HuH-7.5 (cell line): ENCODE measurements around the gene SPOCK2.

Experiments used
- DNase-seq: peaks from one replicate; pipeline ENCODE4 v3.0.0; 2011; ENCODE audit warnings: low spot score

Gene SPOCK2

GRCh38 chr10:72072639-72073038 is 15.7 kb downstream of the SPOCK2 start:
- no peak for DNase-seq

DNA sequence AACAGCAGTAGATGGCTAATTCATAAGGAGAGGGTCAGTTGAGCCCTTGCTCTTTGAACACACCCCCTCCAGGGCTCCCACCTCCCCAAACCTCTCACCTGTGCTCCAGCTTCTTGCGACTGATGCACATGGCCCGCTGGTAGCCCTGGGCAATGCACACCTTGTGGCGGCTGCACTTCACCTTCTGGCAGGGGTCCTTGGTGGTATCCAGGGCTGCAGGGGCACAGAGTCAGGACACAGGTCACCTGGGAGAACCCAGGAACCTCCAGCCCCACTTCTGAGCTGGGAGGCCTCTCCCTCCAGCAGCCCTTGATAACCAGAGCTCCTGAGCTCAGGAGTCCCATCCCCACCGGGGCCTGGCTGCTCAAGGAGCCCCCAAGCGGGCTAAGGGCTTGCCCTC is 16.3 kb downstream of the SPOCK2 start:
- DNase-seq, result no peak

- DNase-seq, result no peak
Measured at GRCh38 chr10:72069751-72070526, 18.4 kb downstream of the SPOCK2 start.

- DNase-seq, result no peak
Measured at GRCh38 chr10:72068901-72069446, 19.4 kb downstream of the SPOCK2 start.

GRCh38 chr10:72068126-72068765 is 20.1 kb downstream of the SPOCK2 start:
- DNase-seq, result no peak

DNA sequence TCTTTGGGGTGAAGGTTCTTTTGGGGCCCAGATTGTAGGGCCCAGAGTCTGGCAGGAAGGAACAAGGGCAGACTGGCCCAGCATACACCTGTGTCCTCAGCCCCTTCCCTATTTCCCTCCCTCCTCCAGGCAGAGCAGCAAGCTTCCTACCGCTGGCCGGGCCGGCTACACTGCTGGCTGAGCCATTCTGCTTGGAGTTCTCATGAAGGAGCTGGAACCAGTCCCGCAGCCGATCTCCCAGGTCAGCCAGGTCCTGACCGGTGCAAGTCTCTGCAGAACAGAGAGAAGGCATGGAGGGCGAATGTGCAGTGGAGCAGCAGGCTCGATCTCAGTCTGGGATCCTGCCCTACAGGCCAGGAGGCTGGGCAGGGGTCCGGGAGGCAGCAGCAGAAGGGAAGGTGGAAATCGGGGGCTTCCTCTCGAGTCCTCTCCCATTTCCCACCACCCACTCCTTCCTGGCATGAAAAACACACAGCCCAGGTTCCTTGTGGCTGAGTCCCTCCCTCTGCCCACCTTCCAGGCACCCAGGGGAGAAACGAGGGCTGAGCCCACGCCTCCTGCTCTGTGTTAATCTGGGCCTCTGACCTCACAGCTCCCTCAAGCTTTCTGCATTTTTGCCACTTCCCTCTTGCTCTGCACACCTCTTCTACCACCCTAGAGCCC is 20.8 kb downstream of the SPOCK2 start:
- DNase-seq, result no peak

DNA sequence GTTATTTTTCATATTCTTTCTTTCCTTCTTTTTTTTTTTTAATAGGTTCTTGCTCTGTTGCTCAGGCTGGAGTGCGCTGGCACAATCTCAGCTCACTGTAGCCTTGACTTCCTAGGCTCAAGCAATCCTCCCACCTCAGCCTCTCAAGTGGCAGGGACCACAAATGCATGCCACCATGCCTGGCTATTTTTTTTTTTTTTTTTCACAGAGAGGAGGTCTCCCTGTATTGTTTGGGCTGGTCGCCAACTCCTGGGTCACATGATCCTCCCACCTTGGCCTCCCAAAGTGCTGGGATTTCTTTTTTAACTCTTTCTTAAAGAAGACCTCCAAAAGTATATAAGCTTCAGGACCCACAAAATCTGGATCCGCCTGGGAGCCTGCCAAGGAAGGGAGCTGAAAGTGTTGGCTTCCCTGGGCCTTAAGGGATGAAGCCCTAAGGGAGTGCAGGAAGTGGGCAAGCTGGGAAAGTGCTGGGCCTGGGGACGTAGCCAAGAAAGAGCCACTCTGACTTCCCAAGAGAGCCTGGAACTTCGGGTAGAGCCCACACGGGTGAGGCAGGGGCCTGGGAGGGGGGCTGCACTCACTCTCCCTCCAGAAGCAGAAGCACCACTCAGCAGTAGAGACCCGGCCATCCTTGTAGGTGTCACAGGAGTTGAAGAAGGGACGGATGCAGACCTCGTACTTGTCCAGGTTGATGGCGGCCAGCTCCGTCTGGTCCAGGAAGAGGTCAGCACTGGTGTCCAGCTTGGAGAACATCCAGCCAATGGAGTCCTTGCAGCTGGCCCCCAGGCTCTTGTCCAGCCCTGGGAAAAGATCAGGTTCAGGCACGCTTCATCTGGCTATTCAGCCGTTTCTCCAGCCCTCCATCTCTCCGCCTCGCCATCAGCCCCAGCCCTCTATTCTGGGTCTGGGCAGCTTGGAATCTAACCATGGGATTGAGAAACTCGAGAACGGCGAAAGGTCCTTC is 21.8 kb downstream of the SPOCK2 start:
- no peak for DNase-seq

GRCh38 chr10:72065439-72066025 is 22.8 kb downstream of the SPOCK2 start:
- no peak for DNase-seq

DNA sequence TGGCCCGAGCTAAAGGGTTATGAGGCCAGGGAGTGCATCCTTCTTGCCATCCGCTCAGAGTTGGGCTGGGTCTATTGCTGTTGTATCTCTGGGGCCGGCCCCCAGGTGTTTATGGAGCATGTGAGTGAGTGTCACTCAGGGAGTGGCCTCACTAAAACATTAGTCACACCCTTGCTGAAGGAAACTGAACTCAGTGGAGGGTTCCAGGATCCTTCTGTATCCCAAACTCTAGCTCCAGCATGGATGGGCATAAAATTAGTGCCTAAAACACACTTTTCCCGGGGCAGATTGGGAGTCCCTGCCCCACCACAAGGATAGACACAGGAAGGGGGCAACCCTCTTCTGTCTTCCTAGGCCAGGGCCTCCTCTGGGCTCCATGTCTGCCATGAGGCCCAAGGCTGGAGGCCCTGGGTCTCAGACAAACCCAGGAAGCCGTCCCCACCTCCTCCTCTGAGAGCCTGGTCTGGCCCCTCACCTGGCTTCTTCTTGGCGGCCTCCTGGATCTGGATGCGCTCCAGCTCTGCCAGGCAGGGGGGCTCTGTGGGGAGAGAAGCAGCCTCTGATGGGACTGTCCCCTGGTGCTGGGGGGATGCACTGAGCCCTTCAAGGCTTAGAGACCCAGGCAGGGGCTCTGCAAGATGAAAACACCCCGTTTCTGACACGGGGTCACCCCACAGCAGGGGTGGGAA is 24.5 kb downstream of the SPOCK2 start:
- DNase-seq, result no peak

DNA sequence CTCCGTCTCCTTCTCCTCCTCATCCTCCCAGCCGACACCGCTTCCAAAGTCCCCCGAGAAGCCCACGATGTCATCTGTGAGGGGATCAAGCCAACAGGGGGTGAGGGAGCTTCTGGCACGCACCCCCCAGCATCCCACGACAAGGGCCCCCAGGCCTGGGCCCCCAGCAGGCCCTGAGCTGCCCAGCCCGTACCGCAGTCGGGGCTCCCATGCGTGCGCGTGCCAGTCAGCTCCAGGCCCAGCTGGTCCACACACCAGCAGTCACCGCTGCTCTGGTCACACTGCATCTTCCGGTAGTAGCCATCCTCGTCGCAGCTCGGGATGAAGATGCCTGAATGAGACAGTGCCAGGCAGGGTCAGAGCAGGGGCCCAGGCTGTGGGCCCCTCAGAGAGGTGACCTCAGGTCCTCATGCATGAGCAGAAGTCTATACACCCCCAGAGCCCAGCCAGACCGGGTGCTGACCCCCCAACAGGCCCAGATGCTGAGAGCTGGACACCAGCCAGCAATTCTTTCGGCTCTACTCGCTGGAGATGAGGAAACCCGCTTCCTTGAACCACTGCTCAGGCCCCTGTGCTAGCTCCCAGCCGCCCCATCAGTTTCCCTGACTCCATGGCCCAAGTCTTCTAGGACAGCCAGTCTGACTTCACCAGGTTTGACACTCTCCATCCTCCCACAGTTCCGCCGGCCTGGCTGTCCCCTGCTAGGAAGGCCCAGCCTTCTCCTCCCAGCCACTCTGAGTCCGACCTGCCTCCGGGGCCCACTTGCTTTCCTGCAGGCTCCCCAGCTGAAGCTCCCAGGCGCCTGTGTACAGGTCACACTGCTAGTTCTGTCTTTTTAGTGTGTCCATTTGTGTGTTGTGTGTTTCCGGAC is 25.3 kb downstream of the SPOCK2 start:
- no peak for DNase-seq

DNA sequence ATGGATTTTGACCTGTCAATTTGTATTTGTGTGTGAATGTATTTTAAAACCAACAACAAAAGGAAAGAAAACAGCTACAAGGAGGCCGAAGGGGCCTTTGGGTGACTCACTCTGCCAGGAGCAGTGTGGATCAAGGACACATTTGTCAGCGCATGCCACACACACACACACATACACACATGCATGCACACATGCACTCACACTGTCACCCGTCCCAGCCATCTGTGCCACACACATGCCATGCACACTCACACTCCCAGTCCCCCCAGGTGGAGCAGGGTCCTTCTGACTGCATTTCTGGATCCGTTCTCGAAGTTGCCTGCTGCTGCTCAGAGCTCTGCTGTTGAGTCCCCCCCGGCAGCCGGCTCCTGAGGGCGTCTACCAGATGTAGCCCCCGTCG is 26.0 kb downstream of the SPOCK2 start:
- DNase-seq, result no peak

- no peak for DNase-seq
Measured at GRCh38 chr10:72061930-72062329, 26.4 kb downstream of the SPOCK2 start.

DNA sequence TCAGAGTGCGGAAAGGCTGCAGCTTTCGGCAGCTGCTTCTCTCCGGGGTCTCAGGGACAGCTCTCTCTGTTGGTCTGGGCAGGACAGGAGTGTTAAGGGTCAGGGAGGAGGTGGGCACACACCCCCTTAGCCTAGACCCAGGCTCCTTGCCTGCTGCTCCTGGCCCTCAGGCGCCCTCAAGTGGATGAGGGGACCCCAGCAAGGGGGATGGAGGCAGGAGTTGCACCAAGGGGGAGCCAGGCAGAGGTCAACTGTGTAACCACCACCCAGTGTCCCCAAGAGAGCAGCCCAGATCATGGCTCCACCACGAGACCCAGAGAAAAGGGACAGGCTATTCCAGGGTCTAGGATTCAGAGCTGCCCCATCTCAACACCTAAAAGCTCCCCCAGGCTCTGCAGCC is 26.9 kb downstream of the SPOCK2 start:
- DNase-seq, result peak; percentile 47

- DNase-seq, result no peak
Measured at GRCh38 chr10:72059843-72060822, 28.2 kb downstream of the SPOCK2 start.

- DNase-seq, result no peak
Measured at GRCh38 chr10:72058989-72059842, 29.1 kb downstream of the SPOCK2 start.

GRCh38 chr10:72058347-72058898 is 29.9 kb downstream of the SPOCK2 start:
- DNase-seq, result no peak
